Stimulated activated CD4-positive, alpha-beta T cell treated with anti-CD3 and anti-CD28 coated beads, Interleukin-2, amount 100 ng/mL, for 24 hours (primary cell): ENCODE measurements around the gene IYD.

Experiments used
- DNase-seq, 2 donors: peaks; one replicate each; pipeline ENCODE4 v3.0.0-alpha.2; 2020

Gene IYD

GRCh38 chr6:150368762-150369161, at the start of gene IYD:
IYD (plus strand) TSS chr6:150369012; CDS start chr6:150369032, 20 bp downstream.
- DNase-seq, result no peak

DNA sequence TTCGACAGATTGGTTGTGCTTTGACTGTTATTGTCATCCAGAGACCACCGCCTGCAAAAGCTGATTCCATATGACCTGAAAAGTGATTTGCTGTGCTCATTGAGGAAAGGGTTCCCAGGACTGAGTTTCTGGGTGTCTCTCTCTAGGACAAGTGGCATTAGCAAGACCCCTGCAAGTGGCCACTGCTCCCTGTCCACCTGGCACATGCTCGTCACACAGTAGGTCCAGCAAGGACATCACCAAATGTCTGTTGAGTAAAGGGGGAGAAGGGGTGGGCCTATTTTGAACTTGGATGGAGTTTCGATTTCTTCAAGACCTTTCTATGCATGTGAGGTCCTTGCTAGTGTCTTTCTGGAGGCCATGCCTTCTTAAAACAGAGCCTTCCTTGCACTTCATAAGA, 48.9 kb upstream of the IYD start:
- no peak for DNase-seq

DNA sequence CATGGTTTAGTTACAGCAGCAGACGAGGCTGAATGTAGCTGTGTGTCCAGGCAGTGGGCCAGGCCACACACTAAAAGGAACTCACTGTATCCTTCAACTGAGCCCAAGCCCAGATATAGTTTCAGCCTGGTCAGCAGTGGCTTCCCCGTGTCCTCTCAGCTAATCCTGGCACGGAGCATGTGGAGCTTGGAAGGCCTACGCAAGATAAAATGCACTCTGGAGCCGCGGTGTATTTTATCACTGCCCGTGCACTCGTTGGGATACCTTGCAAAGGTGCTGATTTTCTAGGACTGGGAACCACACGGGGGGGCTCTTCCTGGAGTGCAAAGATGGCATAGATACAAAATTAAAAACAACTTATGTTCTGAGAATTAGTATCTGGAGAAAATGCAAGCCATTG, 48.4 kb upstream of the IYD start:
- DNase-seq, result no peak

- DNase-seq, result no peak
These were observed 46.3 kb upstream of the IYD start for GRCh38 chr6:150322466-150322871.

GRCh38 chr6:150323205-150323604, 45.6 kb upstream of the IYD start:
- DNase-seq, result no peak

GRCh38 chr6:150324044-150324443, 44.8 kb upstream of the IYD start:
- no peak for DNase-seq

GRCh38 chr6:150325066-150325772, 43.6 kb upstream of the IYD start:
- no peak for DNase-seq

- no peak for DNase-seq
These were observed 41.6 kb upstream of the IYD start for GRCh38 chr6:150327117-150327774.

DNA sequence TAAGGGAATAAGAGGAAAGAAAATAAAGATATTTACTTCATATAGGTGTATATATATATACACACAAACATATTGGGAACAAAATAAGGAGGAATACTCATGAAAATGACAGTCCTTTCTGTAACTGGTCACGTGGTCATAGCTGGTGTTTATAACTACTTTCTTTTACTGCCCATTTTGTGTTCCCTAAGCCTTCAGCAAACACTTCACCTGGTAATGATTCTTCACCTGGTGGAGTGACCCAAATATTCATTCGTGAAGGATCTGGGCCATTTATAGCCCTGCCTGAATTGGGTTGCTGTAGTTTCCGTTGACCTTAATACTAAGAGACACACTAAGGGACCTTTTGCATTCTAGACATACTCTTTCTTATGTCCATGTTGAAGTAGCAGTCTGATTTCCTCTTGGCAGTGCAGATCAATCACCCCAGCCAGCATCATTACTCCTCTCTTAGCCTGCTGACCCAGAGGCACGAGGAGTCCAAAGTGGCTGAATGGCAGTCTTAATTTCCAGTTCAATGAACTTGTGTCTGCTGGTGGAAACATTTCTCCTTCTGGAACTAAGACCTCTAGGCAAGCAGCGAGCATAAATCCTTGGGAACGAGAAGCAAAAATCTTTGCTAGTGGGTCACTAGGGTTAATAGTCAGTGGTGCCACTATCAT, 39.9 kb upstream of the IYD start:
- no peak for DNase-seq

DNA sequence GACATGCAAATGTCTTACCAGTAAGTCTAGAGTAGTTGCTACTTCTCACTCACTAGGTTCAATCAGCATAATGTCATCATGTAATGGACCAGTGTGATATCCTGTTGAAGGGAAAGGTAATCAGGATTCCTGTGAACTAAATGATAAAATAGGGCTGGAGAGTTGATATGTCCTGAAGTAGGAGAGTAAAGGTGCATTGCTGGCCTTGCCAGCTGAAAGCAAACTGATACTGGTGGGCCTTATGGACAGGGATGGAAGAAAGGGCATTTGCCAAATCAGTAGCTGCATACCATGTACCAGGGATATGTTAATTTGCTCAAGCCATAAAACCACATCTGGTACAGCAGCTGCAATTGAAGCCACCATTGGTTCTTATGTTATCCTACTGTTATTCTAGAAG, 37.5 kb upstream of the IYD start:
- no peak for DNase-seq

DNA sequence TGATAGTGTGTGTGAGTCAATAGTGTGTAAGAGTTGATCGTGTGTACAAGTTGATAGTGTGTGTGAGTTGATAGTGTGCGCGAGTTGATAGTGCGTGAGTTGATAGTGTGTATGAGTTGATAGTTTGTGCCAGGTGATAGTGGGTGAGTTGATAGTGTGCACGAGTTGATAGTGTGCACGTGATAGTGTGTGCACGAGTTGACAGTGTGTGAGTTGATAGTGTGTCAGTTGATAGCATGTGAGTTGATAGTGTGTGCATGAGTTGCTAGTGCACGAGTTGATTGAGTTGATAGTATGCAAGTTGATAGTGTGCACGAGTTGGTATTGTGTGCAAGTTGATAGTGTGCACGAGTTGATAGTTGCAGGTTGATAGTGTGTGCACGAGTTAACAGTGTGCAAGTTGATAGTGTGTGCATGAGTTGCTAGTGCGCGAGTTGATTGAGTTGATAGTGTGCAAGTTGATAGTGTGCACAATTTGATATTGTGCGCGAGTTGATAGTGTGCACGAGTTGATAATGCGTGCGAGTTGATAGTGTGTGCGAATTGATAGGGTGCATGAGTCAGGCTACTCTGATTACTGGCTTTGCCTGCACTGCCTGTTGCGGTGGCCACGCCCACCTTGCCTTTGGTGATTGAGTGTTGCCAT, 35.8 kb upstream of the IYD start:
- no peak for DNase-seq

DNA sequence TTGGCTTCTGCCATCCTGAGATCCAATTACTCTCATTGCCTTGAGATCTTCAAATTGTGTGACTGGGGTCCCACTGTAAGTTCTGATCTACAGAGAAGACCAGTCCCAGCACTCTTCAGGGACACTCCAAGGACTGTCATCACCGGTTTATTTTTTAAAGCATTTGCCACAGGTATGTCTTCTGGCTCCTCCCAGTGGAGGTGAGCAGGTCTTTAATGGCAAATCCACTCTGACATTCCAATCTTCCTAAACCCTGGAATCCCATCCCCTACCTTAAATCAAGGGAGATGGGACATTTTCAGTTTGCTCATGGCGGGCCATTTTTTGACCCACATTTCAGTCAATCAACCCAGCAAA, 35.2 kb upstream of the IYD start:
- no peak for DNase-seq

DNA sequence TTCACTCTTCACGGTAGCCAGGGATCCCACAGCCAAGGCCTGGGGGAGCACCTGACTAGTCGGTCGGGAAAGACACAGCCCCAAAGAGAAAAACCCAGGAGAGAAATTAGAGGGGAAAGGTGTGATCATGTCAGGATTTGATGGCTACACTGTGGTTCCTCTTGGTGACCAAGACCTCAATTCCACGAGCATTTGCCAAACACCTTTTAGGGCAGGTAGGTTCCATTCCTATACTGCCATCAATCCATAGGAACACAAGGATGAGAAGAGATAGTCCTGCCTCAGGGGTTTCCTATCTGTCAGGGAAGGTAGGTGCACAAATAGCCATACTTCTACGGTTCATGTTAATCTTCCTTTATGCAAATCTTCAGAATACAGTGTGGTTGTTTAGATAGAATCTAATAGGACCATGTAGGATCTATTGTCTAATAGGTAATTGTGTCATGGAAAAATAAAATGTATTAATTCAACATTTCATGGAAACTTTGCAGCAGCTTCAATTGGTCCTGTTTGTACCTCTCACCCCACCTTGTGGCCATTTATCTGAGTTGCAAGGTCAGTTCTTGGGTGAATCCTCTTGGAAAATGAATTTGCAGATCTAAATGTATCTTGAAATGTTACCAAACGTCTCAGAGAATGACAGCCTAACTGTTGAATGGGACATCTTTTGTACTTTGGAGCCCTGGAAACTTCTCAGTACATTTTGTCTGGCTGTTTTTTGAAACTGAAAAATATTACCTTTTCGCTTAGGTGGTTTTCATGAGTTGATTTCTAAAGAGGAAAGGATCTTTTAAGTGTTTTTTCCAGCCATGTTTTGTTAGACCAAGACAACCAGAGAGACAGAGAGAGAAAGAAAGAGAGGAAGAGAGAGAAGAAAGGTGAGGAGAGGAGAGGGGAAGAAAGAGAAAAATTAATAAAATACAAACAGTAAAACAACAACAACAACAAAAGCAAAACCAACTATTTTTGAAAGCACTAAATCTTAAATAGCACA, 33.7 kb upstream of the IYD start:
- DNase-seq, result peak; percentile 29 to 41

DNA sequence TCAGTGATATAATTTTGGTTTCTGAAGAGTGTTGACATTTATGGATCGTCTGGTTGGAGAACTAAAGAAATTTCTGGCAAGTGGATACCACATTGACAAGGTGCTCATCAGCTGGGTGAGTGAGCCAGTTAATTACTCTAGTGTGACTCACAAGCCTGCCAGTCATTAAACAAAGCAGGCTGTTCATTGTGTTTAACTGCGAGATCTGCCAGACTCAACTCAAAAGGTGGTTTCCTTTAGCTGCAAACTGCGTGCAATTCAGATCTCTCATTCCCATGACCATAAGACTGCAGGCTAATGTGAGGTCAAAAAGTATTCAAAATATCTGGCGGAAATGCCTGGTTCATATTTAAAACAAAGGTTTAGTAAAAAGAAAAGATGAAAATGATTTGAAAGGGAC, 32.5 kb upstream of the IYD start:
- DNase-seq, result no peak

GRCh38 chr6:150336708-150337107, 32.1 kb upstream of the IYD start:
- DNase-seq, result no peak

DNA sequence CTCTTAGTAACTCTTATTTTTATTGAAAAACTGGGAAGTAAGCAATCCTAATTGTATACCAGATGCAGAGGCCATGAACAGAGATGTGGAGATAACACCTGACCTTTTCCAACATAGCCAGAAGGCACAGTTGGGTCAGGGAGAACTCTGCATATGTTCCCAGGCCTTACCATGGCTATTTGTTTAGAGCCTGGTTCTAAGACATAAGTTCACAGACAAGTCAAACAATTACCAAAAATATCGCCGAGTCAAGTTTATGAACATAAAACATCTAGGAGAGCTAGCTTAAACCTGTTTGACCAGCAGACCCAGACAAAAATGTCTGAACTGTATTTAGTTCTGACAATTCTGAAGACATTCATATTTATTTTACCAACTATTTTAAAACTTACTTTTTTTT, 26.7 kb upstream of the IYD start:
- DNase-seq, result no peak

DNA sequence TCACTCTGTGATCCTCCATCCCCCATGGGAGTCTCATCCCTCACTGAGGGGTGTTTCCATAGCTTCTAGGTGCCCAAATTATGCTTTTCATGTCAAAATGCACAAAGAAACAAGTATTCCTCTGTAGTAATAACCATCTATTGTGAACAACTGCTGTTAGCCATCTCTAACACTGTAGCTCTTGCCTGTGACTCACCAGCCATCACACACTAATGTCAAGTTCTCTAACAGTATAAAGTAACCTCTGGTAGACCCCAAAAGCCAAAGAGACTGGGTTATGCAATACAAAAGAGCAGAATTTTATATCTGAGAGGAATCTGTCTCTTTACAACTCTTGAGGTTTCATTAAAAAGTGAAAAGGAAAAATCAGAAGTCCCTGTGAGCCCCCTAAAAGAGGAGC, 25.4 kb upstream of the IYD start:
- DNase-seq, result no peak

- DNase-seq, result no peak
These were observed 23.0 kb upstream of the IYD start for GRCh38 chr6:150345781-150346180.

- DNase-seq, result no peak
These were observed 22.5 kb upstream of the IYD start for GRCh38 chr6:150346346-150346745.

DNA sequence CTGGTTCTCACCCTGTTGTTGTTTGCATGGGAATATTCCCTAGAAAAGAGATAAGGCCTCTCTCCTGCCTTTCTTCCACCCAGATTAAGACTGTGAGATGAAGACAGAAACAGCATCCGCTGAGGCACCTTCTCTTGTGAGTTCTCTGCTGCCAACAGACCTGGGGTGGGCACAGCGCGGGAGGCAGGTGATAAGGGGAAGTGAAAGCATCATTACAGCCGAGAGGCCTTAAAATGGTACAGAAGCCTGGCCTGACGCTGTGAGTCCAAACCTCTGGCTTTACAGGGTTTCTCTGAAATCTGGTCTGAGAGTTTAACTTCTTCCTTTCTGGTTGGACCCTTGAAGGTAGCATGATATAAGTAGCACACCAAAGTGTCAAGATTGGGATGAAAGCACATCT, 21.0 kb upstream of the IYD start:
- no peak for DNase-seq

- no peak for DNase-seq
These were observed 19.3 kb upstream of the IYD start for GRCh38 chr6:150349546-150349945.
